IPS-15b (cell line): ENCODE measurements around the gene IKZF3.
"Not testable (repeated sequence)": the region's sequence is repeated elsewhere in the genome, so short reads cannot be mapped to it uniquely, and the experiment has no call there.

Source experiments
- H3K27me3 ChIP-seq: one replicate; pipeline ENCODE4 v1.6.1; 2013; ENCODE audit warnings: low read length; ENCODE audit not compliant: control insufficient read depth, insufficient read depth
- H3K36me3 ChIP-seq: one replicate; pipeline ENCODE4 v1.6.1; 2013; ENCODE audit warnings: low read length; ENCODE audit not compliant: control insufficient read depth, insufficient read depth
- H3K4me1 ChIP-seq: one replicate; pipeline ENCODE4 v1.6.1; 2013; ENCODE audit warnings: mild to moderate bottlenecking, low read length; ENCODE audit not compliant: control insufficient read depth, insufficient read depth
- H3K4me3 ChIP-seq: one replicate; pipeline ENCODE4 v1.5.1; 2013; ENCODE audit warnings: low read depth, low read length
- H3K9ac ChIP-seq: one replicate; pipeline ENCODE4 v1.6.1; 2013; ENCODE audit warnings: low read depth, mild to moderate bottlenecking, low read length
- H3K9me3 ChIP-seq: one replicate; pipeline ENCODE4 v1.6.1; 2013; ENCODE audit warnings: mild to moderate bottlenecking, low read length; ENCODE audit not compliant: control insufficient read depth, insufficient read depth

The IKZF3 gene

DNA sequence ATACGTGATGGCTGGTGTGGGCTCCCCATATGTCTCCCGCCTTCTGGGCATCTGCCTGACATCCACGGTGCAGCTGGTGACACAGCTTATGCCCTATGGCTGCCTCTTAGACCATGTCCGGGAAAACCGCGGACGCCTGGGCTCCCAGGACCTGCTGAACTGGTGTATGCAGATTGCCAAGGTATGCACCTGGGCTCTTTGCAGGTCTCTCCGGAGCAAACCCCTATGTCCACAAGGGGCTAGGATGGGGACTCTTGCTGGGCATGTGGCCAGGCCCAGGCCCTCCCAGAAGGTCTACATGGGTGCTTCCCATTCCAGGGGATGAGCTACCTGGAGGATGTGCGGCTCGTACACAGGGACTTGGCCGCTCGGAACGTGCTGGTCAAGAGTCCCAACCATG, 139.4 kb downstream of the IKZF3 start:
- H3K9me3 ChIP-seq = no peaks in the 10 kb centered on the region
- peaks cover 5% of the 10 kb centered on the region for H3K4me1 ChIP-seq
- no peaks in the 10 kb centered on the region for H3K27me3 ChIP-seq
- H3K4me3 ChIP-seq = no peak overlapping the region
- H3K36me3 ChIP-seq = peaks cover 49% of the 10 kb centered on the region
- H3K9ac ChIP-seq = no peak overlapping the region

DNA sequence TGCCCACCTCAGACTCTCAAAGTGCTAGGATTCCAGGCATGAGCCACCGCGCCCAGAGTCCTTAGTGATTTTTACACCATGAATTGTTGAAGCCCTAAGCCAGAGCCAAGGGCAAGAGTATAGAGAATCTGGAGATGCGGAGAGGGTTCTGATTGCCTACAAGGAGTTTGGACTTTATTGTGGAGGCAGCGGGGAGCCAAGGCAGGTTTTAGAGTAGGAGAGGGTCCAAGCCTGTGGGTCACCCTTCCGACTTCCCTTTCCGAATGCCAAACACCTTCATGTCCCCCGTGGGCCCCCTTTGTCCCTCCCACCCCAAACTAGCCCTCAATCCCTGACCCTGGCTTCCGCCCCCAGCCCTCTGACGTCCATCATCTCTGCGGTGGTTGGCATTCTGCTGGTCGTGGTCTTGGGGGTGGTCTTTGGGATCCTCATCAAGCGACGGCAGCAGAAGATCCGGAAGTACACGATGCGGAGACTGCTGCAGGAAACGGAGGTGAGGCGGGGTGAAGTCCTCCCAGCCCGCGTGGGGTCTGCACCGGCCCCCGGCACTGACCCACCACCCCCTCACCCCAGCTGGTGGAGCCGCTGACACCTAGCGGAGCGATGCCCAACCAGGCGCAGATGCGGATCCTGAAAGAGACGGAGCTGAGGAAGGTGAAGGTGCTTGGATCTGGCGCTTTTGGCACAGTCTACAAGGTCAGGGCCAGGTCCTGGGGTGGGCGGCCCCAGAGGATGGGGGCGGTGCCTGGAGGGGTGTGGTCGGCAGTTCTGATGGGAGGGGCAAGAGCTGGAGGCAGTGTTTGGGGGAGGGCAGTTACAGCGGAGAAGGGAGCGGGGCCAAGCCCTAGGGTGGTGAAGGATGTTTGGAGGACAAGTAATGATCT, 140.9 kb downstream of the IKZF3 start:
- H3K36me3 ChIP-seq = peaks cover 52% of the 10 kb centered on the region
- no peak overlapping the region for H3K9ac ChIP-seq

DNA sequence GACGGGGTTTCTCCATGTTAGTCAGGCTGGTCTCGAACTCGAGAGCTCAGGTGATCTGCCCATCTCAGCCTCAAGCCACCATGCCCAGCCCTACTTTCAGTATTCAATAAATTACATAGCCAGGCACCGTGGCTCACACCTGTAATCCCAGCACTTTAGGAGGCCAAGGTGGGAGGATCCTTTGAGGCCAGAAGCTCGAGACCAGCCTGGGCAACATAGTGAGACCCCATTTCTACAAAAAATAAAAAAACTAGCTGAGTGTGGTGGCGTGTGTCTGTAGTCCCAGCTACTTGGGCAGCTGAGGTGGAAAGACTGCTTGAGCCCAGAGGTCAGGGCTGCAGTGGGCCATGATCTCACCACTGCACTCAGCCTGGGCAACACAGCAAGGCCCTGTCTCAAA, 142.0 kb downstream of the IKZF3 start:
- Histone ChIP-seq H3K4me3 (no peak overlapping the region), H3K4me1 (no peaks in the 10 kb centered on the region), H3K36me3 (peaks cover 51% of the 10 kb centered on the region), H3K9ac (no peak overlapping the region), H3K27me3 (no peaks in the 10 kb centered on the region), H3K9me3 (no peaks in the 10 kb centered on the region)

More for the DNA sequence above, 140.9 kb downstream of the IKZF3 start:
- H3K27me3 ChIP-seq = no peaks in the 10 kb centered on the region
- no peaks in the 10 kb centered on the region for H3K9me3 ChIP-seq
- no peaks in the 10 kb centered on the region for H3K4me1 ChIP-seq
- H3K4me3 ChIP-seq = no peak overlapping the region

DNA sequence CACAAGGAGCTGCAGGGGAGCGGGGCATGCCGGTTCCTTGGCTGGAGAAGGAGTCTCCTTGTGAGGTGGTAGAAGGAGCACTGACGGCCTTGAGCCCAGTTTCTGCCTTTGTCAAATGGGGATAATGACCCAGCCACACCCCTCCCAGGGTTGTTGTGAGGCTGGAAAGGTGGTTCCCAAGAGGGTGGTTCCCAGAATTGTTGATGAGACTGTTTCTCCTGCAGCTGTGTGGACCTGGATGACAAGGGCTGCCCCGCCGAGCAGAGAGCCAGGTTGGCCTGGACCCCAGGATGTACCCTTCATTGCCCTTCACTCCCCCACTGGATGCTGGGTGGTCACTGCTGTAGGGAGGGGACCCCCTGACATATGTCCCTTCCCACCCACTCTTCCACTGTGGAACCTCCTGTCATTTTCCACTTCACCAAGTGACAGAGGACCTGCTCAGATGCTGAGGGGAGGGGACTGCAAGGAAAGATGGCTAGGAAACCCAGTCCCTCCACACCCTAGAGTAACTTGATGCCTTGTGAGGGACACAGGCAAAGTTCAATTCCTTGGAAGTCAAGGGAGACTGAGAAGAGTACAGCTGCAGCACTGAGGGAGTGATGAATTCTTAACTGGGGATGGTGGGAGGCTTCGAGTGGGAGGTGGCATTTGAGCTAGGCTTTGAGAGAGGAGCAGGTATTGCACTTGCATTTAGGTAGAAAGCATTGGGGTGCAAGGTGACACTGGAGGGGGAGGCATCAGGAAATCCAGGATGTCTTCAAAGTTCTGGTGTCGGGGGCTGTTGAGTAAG, 144.4 kb downstream of the IKZF3 start:
- no peak overlapping the region for H3K4me3 ChIP-seq
- peaks cover 60% of the 10 kb centered on the region for H3K36me3 ChIP-seq
- H3K27me3 ChIP-seq = no peaks in the 10 kb centered on the region
- no peaks in the 10 kb centered on the region for H3K9me3 ChIP-seq
- H3K4me1 ChIP-seq = no peaks in the 10 kb centered on the region
- H3K9ac ChIP-seq = no peak overlapping the region

DNA sequence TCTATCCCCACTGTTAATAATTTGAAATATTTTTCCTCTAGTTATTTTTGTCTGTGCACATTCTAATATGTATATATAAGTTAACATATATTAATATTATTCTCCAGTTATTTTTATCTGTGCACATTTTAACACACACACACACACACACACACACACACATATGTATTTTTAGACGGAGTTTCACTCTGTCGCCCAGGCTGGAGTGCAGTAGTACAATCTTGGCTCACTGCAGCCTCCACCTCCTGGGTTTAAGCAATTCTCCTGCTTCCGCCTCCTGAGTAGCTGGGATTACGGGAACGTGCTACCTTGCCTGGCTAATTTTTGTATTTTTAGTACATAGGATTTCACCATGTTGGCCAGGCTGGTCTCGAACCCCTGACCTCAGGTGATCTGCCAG, 146.5 kb downstream of the IKZF3 start:
- peaks cover 61% of the 10 kb centered on the region for H3K36me3 ChIP-seq
- H3K4me1 ChIP-seq = no peaks in the 10 kb centered on the region
- no peak overlapping the region for H3K4me3 ChIP-seq
- no peaks in the 10 kb centered on the region for H3K27me3 ChIP-seq
- no peak overlapping the region for H3K9ac ChIP-seq
- H3K9me3 ChIP-seq = no peaks in the 10 kb centered on the region

DNA sequence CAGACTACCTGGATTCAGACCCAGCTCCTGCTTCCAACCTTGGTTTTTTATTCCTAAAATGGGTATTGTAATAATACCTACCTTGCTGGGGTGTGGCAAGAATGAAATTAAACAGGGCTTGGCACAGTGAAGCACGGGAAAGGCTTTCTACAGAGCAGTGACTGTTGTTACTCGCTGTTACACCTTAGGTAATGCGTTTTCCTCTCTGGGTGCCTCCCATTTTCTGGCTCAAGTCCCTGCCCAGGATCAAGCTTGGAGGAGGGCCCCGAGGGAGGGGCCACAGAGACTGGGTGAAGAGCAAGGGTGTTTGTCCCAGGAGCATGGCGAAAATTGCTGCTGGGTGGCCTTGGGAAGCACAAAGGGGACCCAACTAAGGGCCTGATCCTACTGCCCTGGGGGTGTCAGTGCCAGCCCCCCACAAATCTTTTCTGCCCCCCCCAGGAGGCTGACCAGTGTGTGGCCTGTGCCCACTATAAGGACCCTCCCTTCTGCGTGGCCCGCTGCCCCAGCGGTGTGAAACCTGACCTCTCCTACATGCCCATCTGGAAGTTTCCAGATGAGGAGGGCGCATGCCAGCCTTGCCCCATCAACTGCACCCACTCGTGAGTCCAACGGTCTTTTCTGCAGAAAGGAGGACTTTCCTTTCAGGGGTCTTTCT, 147.1 kb downstream of the IKZF3 start:
- Histone ChIP-seq H3K27me3 (no peaks in the 10 kb centered on the region), H3K9ac (no peak overlapping the region), H3K4me3 (no peak overlapping the region), H3K9me3 (no peaks in the 10 kb centered on the region), H3K36me3 (peaks cover 66% of the 10 kb centered on the region), H3K4me1 (no peaks in the 10 kb centered on the region)

DNA sequence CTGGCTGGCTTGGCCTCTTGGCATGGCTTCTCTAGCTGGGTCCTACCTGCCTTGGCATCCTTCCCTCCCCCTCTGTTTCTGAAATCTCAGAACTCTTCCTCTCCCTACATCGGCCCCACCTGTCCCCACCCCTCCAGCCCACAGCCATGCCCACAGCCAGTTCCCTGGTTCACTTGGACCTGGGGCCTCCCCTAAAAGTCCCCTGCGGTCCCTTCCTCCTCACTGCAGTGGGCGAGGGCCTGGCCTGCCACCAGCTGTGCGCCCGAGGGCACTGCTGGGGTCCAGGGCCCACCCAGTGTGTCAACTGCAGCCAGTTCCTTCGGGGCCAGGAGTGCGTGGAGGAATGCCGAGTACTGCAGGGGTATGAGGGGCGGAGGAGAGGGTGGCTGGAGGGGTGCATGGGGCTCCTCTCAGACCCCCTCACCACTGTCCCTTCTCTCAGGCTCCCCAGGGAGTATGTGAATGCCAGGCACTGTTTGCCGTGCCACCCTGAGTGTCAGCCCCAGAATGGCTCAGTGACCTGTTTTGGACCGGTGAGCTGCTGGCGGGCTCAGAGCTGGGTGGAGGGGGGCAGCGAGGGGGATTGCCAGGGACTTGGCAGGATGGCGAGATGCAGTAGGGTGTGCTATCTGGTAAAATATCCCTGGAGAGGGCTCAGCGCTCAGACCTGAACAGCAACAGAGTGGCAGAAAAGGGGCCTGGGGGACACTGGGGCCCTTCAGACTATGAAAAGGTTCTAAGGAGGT, 147.9 kb downstream of the IKZF3 start:
- H3K36me3 ChIP-seq = peaks cover 74% of the 10 kb centered on the region
- H3K27me3 ChIP-seq = no peaks in the 10 kb centered on the region
- no peaks in the 10 kb centered on the region for H3K9me3 ChIP-seq
- no peak overlapping the region for H3K4me3 ChIP-seq
- no peak overlapping the region for H3K9ac ChIP-seq
- no peaks in the 10 kb centered on the region for H3K4me1 ChIP-seq

DNA sequence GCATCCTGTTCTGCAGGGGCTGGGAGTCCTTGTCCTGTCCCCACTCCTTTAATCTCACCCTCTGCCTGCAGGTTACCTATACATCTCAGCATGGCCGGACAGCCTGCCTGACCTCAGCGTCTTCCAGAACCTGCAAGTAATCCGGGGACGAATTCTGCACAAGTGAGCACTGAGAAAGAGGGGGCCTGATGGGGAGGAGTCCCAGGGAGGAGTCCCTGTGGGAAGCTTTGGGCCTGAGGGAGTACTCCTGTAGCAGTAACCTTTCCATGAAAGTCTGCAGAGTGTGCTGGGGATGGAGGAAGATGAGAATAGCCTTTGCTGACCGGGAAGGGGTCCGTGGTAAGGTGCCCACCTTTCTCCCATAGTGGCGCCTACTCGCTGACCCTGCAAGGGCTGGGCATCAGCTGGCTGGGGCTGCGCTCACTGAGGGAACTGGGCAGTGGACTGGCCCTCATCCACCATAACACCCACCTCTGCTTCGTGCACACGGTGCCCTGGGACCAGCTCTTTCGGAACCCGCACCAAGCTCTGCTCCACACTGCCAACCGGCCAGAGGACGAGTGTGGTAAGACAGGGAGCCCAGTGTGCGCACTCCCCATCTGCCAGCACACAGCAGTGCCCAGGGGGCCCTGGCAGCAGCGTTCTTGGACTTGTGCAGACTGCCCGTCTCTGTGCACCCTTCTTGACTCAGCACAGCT, 148.6 kb downstream of the IKZF3 start:
- H3K27me3 ChIP-seq = no peaks in the 10 kb centered on the region
- H3K4me1 ChIP-seq = no peaks in the 10 kb centered on the region
- no peak overlapping the region for H3K4me3 ChIP-seq
- H3K9ac ChIP-seq = no peak overlapping the region
- H3K36me3 ChIP-seq = peaks cover 79% of the 10 kb centered on the region
- no peaks in the 10 kb centered on the region for H3K9me3 ChIP-seq

DNA sequence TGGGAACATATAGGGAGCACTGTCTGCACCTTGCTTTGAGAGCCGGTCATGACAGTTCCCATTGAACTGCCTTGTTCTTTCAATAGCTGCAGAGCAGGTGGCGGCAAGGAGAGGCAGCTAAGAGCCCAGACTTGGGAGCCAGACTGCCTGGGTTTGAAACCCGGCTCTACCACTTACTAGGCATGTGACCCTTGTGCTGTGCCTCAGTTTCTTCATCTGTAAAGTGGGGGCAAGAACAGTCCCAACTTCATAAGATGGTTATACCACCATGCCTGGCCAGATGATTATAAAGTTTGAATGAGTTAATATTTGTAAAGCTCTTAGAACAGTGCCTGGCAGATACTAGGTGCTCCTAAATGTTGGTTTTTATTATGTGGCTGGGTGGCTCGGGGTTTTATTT, 149.9 kb downstream of the IKZF3 start:
- H3K4me1 ChIP-seq = no peaks in the 10 kb centered on the region
- no peak overlapping the region for H3K4me3 ChIP-seq
- no peaks in the 10 kb centered on the region for H3K9me3 ChIP-seq
- peaks cover 81% of the 10 kb centered on the region for H3K36me3 ChIP-seq
- no peak overlapping the region for H3K9ac ChIP-seq
- H3K27me3 ChIP-seq = no peaks in the 10 kb centered on the region

DNA sequence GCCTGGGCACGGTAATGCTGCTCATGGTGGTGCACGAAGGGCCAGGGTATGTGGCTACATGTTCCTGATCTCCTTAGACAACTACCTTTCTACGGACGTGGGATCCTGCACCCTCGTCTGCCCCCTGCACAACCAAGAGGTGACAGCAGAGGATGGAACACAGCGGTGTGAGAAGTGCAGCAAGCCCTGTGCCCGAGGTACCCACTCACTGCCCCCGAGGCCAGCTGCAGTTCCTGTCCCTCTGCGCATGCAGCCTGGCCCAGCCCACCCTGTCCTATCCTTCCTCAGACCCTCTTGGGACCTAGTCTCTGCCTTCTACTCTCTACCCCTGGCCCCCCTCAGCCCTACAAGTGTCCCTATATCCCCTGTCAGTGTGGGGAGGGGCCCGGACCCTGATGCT, 152.3 kb downstream of the IKZF3 start:
- H3K4me3 ChIP-seq = no peak overlapping the region
- no peak overlapping the region for H3K9ac ChIP-seq
- H3K27me3 ChIP-seq = no peaks in the 10 kb centered on the region
- H3K9me3 ChIP-seq = no peaks in the 10 kb centered on the region
- peaks cover 82% of the 10 kb centered on the region for H3K36me3 ChIP-seq
- no peaks in the 10 kb centered on the region for H3K4me1 ChIP-seq

DNA sequence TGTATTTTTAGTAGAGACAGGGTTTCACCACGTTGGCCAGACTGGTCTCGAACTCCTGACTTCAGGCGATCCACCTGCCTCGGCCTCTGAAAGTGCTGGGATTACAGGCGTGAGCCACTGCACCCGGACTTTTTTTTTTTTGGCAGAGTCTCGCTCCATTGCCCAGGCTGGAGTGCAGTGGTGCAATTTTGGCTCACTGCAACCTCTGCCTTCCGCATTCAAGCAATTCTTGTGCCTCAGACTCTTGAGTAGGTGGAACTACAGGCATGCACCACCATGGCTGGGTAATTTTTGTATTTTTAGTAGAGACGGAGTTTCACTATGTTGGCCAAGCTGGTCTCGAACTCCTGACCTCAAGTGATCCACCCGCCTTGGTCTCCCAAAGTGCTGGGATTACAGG, 153.0 kb downstream of the IKZF3 start:
- not testable (repeated sequence) for H3K4me3 ChIP-seq, H3K4me1 ChIP-seq, H3K27me3 ChIP-seq, H3K9me3 ChIP-seq, H3K9ac ChIP-seq
- H3K36me3 ChIP-seq = peaks cover 80% of the 10 kb centered on the region
